ENCODE measurements around the gene PLPP4.

The PLPP4 gene

GRCh38 chr10:120451968-120452367 is 5.1 kb upstream of the PLPP4 start:
- TF ChIP-seq MAX (IDR thresholded peaks at IDR 0.05; ENCODE audit: low read depth, low read length) (no peak), MYC (IDR thresholded peaks at IDR 0.05; ENCODE audit: low read depth, low read length) (no peak), CTCF (IDR thresholded peaks at IDR 0.05; ENCODE audit: low read depth, low read length) (no peak), POLR2A (IDR thresholded peaks at IDR 0.05; ENCODE audit: extremely low read depth, insufficient read length) (no peak)
- DNase-seq (ENCODE audit: low read depth) = no peak

GRCh38 chr10:120453319-120453718 is 3.7 kb upstream of the PLPP4 start:
- DNase-seq (ENCODE audit: low read depth) = no peak
- no peak overlapping the region for H3K4me3 ChIP-seq (ENCODE audit: low read depth, low read length)
- no peak for TF ChIP-seq MAX (IDR thresholded peaks at IDR 0.05; ENCODE audit: low read depth, low read length)
- no peak for TF ChIP-seq CTCF (IDR thresholded peaks at IDR 0.05; ENCODE audit: low read depth, low read length)
- no peak for TF ChIP-seq MYC (IDR thresholded peaks at IDR 0.05; ENCODE audit: low read depth, low read length)
- no peak for TF ChIP-seq POLR2A (IDR thresholded peaks at IDR 0.05; ENCODE audit: extremely low read depth, insufficient read length)

More at GRCh38 chr10:120451968-120452367, 5.1 kb upstream of the PLPP4 start:
- no peak overlapping the region for H3K4me3 ChIP-seq (ENCODE audit: low read depth, low read length)

GRCh38 chr10:120453886-120454285 is 3.1 kb upstream of the PLPP4 start:
- DNase-seq (ENCODE audit: low read depth) = no peak
- no peak for TF ChIP-seq MYC (IDR thresholded peaks at IDR 0.05; ENCODE audit: low read depth, low read length)
- no peak for TF ChIP-seq POLR2A (IDR thresholded peaks at IDR 0.05; ENCODE audit: extremely low read depth, insufficient read length)
- no peak for TF ChIP-seq MAX (IDR thresholded peaks at IDR 0.05; ENCODE audit: low read depth, low read length)
- no peak for TF ChIP-seq CTCF (IDR thresholded peaks at IDR 0.05; ENCODE audit: low read depth, low read length)
- H3K4me3 ChIP-seq (ENCODE audit: low read depth, low read length) = no peak overlapping the region

GRCh38 chr10:120455004-120455403 is 2.0 kb upstream of the PLPP4 start:
- no peak for DNase-seq (ENCODE audit: low read depth)
- no peak for TF ChIP-seq MYC (IDR thresholded peaks at IDR 0.05; ENCODE audit: low read depth, low read length)
- no peak for TF ChIP-seq MAX (IDR thresholded peaks at IDR 0.05; ENCODE audit: low read depth, low read length)
- TF ChIP-seq POLR2A (IDR thresholded peaks at IDR 0.05; ENCODE audit: extremely low read depth, insufficient read length) = no peak
- no peak for TF ChIP-seq CTCF (IDR thresholded peaks at IDR 0.05; ENCODE audit: low read depth, low read length)
- no peak overlapping the region for H3K4me3 ChIP-seq (ENCODE audit: low read depth, low read length)

GRCh38 chr10:120455606-120456005 is 1.4 kb upstream of the PLPP4 start:
- DNase-seq (ENCODE audit: low read depth) = no peak
- no peak for TF ChIP-seq MYC (IDR thresholded peaks at IDR 0.05; ENCODE audit: low read depth, low read length)
- no peak for TF ChIP-seq MAX (IDR thresholded peaks at IDR 0.05; ENCODE audit: low read depth, low read length)
- TF ChIP-seq CTCF (IDR thresholded peaks at IDR 0.05; ENCODE audit: low read depth, low read length) = no peak
- TF ChIP-seq POLR2A (IDR thresholded peaks at IDR 0.05; ENCODE audit: extremely low read depth, insufficient read length) = no peak
- H3K4me3 ChIP-seq (ENCODE audit: low read depth, low read length) = no peak overlapping the region

All from NB4 (cell line).